Stimulated activated CD4-positive, alpha-beta T cell treated with anti-CD3 and anti-CD28 coated beads, Interleukin-12 subunit alpha, Interleukin-12 subunit beta, amount 100 ng/mL, for 4 hours (primary cell): ENCODE data around the gene POLDIP2.
A peak's percentile ranks its signal among the peaks of the same experiment; 100 is the strongest.

ENCODE experiments used
- DNase-seq: peaks from one replicate; pipeline ENCODE4 v3.0.0-alpha.2; 2020

Gene POLDIP2, protein sequence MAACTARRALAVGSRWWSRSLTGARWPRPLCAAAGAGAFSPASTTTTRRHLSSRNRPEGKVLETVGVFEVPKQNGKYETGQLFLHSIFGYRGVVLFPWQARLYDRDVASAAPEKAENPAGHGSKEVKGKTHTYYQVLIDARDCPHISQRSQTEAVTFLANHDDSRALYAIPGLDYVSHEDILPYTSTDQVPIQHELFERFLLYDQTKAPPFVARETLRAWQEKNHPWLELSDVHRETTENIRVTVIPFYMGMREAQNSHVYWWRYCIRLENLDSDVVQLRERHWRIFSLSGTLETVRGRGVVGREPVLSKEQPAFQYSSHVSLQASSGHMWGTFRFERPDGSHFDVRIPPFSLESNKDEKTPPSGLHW

DNA sequence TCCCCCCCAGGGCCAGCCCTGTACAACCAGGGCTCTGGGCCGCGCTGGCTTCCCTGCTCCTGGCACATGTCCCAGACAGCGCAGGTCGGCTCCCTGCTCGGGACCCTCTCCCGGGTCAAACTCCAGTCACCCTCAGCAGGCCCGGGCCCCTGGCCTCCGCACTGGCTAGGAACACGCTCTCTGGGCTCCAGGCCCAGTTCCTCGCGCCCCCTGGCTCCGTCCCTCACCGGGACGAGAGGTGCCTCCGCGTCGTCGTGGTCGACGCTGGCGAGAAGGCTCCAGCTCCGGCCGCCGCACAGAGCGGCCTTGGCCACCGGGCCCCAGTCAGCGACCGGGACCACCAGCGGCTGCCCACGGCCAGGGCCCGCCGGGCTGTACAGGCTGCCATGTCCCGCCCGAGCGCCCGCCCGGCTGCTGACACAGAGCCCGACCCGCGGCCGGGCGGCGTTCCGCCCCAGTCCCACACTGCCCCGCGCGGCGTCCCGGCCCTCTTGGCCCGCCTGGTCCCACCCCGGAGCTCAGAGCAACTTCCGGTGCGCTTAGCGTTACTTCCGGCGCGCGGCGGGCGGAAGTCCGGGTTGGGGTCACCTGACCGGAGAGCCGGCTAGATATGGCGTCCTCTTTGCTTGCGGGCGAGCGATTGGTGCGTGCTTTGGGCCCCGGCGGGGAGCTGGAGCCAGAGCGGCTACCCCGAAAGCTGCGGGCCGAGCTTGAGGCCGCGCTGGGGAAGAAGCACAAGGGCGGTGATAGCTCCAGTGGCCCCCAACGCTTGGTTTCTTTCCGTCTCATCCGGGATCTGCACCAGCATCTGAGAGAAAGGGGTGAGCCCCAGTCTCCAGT, at the start of gene POLDIP2:
Gene POLDIP2, minus strand, starts transcription at position 467 of the 840 bp plus-strand sequence. Its CDS starts 79 bp downstream, at position 388.
- DNase-seq, result peak; percentile 92

- no peak for DNase-seq
These were observed 49.1 kb upstream of the POLDIP2 start for GRCh38 chr17:28406473-28406814.

DNA sequence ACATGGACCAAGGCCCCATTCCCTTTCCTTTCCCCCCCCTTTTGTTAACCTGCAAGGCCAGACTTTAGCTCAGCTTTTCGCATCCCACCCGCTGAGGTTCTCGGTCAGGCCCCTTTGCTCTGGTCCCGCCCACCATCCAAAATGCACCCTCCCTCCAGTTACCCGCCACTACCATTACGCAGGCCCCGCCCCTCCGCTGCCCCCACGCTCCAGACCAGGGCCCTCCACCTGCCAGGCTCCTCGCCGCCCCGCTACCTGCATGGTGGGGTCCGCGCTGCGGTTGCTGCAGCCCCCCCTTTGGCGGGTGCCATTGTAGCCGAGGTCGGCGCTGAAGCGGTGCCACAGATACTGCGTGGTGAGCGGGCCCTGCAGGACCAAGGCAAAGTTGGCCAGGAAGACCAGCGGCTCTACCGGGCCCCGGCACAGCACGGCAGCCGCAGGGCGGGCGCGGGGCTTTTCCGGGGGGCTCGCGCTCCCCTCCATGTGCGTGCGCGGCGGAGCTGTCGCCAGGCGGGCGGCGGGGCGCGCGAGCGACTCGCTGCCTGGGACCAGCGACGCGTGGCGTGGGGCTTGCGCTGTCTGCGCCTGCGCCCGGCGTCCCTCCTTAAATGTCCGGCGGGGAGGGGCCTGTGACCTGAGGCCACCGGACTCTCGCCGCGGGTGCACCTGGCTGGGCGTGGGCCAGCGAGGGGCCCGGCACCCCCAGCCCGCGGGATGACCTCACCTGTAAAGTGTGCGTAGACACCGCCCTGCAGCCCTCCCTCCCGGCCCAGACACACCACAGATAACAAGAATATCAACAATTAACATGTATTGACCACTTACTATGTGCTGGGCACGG, 48.5 kb upstream of the POLDIP2 start, which contains the start of gene SLC46A1:
Gene SLC46A1, minus strand, starts transcription at position 581 of the 841 bp plus-strand sequence. Its CDS starts 98 bp downstream, at position 483.
- DNase-seq, result peak; percentile 64

- no peak for DNase-seq
These were observed 47.7 kb upstream of the POLDIP2 start for GRCh38 chr17:28404812-28405570.

GRCh38 chr17:28404461-28404811, 47.1 kb upstream of the POLDIP2 start:
- DNase-seq, result no peak

DNA sequence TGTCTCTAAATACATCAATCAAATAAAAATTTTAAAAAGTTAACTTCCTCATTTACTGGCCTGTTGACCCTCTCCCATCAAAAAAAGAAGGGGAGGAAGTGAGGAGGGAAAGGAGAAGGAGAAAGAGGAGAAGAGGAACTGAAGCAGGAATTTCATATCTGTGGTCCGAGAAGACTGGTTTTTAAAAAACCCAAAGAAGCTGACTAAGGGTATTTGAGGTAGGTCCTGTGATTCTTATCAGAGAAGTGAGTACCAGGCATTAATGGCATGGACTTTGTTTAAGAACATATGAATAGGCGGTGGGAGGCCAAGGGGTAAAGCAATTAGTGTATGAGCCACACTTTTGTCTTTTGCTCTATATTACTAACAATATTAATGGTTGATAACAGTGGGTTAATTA, 46.7 kb upstream of the POLDIP2 start:
- no peak for DNase-seq

DNA sequence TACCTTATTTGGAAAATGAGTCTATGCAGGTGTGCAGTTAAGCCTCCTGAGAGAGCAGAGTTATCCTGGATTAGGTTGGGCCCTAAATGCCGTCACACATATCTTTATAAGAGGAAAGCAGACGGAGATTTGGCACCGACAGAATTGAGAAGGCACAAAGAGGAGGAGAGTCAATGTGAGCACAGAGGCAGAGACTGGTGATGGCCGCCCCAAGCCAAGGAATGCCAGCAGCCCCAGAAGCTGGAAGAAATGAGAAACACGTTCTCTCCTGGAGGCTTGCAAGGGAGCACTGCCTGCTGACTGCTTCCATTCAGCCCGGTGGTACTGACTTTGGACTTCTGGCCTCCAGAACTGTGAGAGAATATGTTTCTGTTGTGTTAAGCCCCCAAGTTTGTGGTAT, 45.5 kb upstream of the POLDIP2 start:
- DNase-seq, result no peak

- no peak for DNase-seq
These were observed 44.9 kb upstream of the POLDIP2 start for GRCh38 chr17:28402224-28402630.

DNA sequence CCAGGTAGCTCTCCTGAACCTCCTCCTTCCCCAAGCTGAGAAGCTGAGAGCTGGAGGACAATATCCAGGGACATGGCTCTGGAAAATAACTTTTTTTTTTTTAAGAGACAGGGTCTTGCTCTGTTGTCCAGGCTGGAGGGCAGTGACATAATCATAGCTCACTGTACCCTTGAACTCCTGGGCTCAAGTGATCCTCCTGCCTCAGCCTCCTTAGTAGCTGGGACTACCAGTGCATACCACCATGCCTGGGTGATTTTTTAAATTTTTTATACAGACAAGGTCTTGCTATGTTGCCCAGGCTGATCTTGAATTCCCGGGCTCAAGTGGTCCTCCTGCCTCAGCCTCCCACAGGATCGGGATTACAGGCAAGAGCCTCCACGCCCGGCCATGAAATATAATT, 42.5 kb upstream of the POLDIP2 start:
- no peak for DNase-seq

DNA sequence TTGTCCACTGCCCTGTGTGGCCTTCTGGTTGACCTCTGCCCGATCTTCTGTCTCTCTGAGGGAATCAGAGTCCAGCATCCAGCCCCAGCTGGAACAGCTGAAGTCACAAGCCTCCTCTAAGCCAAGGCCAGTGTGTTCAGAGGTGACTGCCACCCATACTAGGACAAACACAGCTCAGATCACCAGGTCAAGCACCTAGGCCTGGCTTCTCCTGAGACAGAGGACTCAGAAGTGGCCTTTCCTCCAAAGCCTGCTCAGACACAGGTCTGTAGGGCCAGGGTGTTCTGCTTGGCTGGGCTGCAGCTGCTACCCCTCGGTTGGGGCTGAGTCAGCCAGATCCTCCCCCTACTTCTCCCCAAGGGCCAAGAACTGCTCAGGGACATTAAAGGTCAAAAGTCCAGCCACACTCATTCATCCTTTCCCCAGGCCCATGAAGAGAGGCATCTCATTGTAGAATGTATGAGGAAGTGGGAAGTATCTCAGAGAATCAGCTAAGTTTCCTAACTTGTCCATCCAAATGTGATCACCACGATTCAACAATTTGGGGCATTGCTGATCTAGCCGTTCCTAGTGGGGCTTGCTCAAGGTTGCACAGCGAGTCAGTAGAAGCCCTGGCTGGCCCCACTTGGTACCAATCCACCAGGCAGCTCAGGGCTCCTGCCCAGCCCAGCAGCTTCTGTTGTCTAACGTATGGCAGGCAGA, 41.1 kb upstream of the POLDIP2 start:
- no peak for DNase-seq

DNA sequence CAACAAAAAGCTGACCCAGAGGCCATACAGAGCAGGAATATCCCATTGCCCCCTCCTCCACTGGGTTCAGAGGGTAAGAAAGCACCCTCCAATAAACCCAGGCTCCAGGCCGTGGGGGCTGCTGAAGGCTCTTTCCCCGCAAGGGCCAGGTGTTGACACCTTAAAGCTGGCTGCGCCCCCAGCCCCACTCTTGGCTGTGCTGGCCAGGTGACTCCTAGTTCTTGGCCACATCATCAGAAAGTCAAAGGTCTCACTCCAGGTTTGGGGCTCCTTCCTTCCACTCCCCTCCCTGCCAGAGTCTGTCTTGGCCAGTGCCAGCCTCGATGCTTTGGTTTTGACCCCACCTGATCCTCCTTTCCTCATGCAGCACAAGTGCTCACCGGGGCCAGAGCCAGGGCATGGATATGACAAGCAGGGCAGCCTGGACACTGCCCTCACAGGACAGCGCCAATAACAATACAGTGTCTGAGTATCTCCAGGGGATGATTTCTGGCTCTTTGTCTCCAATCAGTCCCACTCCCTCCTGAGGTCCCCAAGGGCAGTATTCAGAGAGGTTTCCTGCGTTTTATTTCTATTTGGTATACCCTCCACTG, 40.5 kb upstream of the POLDIP2 start:
- no peak for DNase-seq

DNA sequence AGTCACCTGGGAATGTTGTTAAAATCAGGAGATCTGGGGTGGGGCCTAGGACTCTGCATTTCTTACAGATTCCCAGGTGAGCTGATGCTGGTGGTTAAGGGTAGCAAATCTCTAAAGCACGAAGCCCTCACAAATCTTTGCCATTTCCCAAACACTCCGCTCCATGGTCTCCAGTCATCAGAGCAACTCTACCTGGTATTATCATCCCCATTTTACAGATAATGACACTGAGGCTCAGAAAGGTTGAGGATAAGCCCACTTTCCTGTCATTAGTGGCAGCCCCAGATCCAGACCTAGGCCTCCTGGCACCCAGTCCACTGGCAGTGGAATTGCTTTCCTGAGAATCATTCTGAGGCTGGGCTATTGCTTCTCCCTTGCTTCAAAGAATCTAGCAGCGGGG, 39.9 kb upstream of the POLDIP2 start:
- DNase-seq, result no peak

DNA sequence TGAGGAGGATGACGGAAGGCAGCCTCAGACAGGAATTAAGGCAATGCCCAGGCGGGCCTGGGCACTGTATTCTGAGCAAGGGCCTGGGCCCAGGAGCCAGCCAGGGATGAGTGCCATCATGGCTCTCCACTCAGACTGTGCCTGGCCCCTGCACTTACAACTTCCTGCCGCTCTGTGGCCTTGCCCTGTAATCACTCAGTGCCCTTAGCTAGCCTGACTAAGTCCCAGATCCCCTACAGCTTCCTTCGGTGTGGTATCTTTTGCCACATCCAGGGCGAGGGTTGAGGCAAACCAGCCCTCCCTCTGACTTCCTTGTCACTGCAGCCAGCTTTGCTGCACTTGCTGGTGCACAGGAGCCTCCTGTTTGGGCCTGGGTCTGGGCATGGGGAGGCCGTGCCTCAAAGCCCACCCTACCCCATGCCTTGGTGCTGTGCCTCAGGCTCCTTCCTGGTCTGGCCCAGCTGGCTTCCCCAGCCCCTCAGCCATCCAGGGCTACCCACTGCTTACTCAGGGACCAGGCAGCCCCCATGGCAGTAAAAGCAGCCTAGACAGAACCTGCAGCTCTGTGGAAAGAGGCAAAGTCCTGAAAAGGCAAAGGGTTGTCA, 39.4 kb upstream of the POLDIP2 start:
- no peak for DNase-seq

DNA sequence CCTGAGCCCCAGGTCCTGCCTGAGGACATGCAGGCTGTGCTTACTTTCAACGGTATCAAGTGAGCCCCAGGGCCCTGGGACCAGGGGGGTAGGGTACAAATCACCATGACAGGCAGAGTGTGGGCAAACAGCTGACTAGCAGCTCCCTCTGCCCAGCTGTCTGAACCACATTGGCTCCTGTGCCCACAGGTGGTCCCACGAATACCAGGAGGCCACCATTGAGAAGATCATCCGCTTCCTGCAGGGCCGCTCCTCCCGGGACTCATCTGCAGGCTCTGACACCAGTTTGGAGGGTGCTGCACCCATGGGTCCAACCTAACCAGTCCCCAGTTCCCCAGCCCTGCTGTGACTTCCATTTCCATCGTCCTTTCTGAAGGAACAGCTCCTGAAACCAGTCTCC, 38.6 kb upstream of the POLDIP2 start:
- no peak for DNase-seq

DNA sequence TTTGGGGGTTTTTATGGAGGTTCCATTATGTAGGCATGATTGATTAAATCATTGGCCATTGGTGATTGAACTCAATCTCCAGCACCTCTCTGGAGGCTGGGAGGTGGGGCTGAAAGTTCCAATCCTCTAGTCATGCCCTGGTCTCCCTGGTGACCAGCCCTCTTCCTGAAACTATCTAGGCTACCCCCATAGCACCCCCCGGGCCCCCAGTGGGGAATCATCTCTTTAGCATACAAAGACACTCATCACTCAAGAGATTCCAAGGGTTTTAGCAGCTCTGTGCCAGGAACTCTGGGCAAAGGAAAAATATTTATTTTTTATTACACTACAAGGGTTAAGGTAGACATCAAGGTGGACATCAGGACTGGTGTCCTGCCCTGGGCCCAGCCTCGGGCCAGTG, 38.1 kb upstream of the POLDIP2 start:
- no peak for DNase-seq

DNA sequence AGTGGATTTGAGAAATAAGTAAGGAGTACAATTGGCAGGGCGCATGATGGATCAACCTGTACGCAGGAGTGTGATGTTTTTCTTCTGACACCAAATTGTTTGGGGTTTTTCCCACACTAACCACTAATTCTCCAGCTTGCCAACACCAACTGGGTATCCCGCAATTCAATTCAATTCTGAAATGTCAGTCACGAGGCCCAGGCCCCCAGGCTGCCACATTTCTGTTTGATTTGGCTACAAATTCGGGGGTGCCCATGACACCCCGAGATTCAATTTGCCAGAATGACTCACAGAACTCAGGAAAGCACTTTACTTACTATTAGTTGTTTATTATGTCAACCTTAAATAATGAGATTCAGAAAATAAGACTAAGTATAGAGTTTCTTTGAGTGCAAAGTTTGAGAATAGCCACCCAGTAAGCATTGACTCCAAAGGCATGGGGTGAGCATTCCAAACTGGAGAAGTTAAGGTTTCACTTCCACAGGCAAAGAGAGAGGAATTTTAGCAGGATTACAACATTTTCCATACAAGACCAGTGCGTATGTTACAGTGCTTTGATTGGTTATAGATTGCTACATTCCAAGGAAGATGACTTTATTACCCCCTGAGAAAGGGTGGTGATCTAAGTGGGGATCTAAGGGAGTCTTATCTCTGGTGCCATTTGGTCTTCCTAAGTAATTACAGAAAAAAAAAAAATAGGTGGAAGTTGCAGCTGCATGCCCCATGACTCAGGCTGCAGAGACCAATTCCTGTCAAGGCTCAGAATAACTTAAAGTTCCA, 37.2 kb upstream of the POLDIP2 start:
- DNase-seq, result no peak

GRCh38 chr17:28392491-28392890, 35.2 kb upstream of the POLDIP2 start:
- DNase-seq, result no peak

- DNase-seq, result no peak
These were observed 34.1 kb upstream of the POLDIP2 start for GRCh38 chr17:28391401-28391800.

DNA sequence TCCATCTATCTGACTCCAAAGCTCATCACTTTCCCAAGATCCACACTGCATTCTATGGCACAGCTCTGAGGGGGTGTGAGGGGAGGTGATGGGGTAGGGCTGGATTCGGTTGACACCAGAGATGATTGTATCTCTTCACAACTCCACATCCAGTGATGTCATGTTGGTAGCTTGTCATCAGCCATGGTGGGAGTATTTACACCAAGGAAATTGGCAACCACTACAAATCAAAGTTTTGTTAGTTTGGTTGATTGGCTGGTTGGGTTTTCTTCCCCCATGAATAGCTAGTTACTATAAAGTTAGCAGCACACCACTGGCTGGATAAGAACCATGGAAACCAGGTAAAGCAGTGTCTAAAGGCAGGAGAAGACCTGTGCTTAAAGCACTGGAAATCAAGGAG, 33.7 kb upstream of the POLDIP2 start:
- no peak for DNase-seq

DNA sequence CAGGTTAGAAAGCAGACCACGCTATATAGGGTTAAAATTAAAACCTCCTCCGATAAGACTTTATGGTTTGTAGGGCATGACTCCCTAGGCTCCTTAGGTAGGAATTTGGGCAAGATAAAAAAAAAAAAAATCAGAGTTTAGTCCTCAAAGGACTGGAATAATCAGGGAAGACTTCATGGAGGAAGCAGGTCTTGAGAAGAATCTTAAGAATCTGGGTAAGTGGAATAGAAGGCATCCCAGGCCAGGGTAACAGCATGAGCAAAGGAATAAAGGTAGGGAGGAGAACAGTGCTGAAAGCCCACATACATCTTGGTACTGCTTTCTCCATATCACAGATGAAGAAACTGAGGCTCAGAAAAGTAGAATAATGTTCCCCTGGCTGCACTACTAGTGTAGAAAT, 33.2 kb upstream of the POLDIP2 start:
- no peak for DNase-seq
